DND-41 (cell line): ENCODE results near the gene CIC.

ENCODE experiments used
- EZH2 ChIP-seq: IDR thresholded peaks from 3 replicates; pipeline ENCODE4 v1.6.1; 2012; ENCODE audit warnings: borderline replicate concordance, low read depth, mild to moderate bottlenecking, moderate library complexity, low read length, inconsistent platforms; ENCODE audit not compliant: severe bottlenecking
- TF ChIP-seq, protein P1 (sequence below): IDR thresholded peaks from 2 replicates; pipeline ENCODE4 v1.5.1; 2012; ENCODE audit warnings: borderline replicate concordance, low read length, moderate library complexity, mild to moderate bottlenecking; ENCODE audit not compliant: poor library complexity, severe bottlenecking; ENCODE audit errors: extremely low read depth

DNA sequence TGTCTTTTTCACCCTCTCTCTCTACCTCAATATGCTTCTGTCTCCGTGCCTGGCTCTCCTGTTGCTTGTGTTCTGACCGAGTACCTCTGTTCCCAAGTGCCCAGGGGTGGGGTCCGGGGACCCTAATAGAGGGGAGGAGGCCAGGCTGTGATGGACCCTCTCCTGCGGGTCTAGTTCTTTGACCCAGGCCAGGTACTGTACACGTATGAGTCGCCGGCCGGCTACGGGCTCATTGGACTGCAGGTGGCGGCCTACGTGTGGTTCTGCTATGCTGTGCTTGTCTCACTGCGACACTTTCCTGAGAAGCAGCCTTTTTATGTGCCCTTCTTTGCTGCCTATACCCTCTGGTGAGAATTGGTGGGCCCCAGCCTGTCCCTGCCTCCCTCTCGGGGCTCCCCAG, 48.5 kb downstream of the CIC start:
- TF ChIP-seq, protein P1, sequence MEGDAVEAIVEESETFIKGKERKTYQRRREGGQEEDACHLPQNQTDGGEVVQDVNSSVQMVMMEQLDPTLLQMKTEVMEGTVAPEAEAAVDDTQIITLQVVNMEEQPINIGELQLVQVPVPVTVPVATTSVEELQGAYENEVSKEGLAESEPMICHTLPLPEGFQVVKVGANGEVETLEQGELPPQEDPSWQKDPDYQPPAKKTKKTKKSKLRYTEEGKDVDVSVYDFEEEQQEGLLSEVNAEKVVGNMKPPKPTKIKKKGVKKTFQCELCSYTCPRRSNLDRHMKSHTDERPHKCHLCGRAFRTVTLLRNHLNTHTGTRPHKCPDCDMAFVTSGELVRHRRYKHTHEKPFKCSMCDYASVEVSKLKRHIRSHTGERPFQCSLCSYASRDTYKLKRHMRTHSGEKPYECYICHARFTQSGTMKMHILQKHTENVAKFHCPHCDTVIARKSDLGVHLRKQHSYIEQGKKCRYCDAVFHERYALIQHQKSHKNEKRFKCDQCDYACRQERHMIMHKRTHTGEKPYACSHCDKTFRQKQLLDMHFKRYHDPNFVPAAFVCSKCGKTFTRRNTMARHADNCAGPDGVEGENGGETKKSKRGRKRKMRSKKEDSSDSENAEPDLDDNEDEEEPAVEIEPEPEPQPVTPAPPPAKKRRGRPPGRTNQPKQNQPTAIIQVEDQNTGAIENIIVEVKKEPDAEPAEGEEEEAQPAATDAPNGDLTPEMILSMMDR = no peak
- TF ChIP-seq EZH2 = no peak
